HG03060 (cell line): Measurements from ENCODE around the gene RAB6D.
"Not testable (repeated sequence)": the region's sequence is repeated elsewhere in the genome, so short reads cannot be mapped to it uniquely, and the experiment has no call there.

ENCODE experiments used
- ATAC-seq: cut with Tn5 transposase; IDR thresholded peaks from one replicate; pipeline ENCODE4 v1.9.1; 2021; ENCODE audit warnings: low read depth, moderate number of reproducible peaks; ENCODE audit not compliant: unreplicated experiment

The RAB6D gene

GRCh38 chr2:131363703-131364186 is at the start of gene RAB6D:
Gene RAB6D (minus strand): TSS chr2:131364168. CDS start chr2:131363720, 448 bp downstream.
- ATAC-seq, result not testable (repeated sequence)

GRCh38 chr2:131413148-131413747 is 49.3 kb upstream of the RAB6D start:
- peak; percentile 74 for ATAC-seq

DNA sequence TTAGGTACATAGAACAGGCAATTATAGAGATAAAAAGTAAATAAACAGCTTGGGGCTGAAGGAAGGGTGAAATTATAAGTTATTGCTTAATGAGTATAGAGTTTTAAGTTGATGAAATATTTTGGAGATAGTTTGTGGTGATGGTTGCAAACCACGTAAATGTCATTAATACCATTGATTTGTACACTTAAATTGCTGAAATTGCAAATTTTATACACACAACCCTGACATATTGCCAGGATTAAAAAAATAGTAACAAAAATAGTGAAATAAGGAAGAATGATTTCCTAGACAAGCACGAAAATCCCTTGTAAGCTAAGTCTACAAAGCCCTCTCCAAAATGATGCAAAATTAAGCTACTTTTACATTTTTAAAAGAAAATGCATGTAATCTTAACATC is 46.2 kb upstream of the RAB6D start:
- ATAC-seq, result no peak

GRCh38 chr2:131408778-131409177 is 44.8 kb upstream of the RAB6D start:
- no peak for ATAC-seq

DNA sequence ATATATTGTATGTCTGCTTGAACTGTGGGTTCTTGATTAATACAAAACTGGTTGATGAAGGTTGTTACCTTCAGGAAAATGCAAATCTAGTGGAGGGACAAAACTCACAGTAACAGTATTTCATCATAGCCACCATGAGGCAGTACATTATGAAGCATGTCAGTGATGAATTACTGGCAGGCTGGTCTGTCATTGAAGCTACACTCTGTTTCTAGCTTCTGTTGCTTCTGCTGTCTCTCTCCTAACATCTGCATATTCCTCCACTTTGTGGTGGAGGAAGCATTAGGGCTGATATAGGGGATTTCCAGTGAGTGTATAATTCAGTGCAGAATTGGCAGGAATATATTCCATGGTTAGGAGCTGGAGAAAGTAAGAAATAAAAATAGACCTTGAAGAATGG is 44.2 kb upstream of the RAB6D start:
- no peak for ATAC-seq

GRCh38 chr2:131404753-131405152 is 40.8 kb upstream of the RAB6D start:
- ATAC-seq, result no peak

DNA sequence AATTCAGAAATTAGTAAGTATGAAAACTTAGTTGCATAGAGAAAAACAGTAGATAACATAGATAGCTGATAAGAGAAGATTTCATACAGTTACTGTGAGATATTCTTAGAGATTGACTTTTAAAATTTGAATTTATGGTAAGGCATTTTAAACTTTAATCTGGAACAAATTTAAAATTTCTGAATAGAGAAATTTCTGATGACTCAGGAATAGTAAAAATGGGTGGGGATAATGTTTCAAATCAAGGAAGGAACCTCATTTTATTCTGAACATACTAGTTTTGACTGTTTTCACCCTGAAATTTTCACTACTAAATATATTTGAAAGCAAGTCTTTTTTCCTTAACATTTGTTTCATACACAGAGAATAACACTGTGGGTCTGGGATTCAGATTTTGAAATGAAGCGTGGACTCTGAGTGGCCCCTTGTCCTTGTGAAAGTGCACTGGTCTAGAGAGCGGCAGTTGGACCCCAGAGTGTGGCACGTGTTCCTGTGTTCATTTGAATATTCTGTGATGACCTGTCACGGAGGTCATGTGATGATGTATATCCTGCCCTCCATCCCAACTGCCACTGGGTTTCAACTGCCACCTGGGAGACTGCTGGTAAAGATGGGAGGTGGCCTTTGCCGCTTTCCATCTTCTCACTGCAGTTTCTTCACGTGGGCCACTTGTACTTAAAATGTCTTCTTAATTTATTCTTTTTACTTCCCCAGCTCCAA is 38.5 kb upstream of the RAB6D start:
- no peak for ATAC-seq

- no peak for ATAC-seq
Measured at GRCh38 chr2:131400849-131401248, 36.9 kb upstream of the RAB6D start.

DNA sequence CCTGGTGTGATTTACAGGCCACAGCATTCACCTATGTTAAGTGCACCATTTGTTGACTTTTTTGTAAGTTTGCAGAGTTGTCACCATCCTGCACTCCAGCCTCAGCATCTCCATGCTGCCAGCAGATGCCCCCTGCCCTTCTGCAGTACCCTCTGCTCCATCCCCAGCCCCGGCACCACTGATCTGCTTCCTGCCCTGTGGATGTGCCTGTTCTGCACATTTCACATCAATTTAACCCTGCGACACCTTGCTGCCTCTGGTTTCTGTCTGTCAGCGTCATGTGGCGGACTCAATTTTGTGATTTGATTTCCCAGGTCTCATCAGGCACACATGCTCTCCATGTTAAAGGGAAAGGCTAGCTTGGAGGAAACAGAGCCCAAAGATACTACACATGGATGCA is 36.5 kb upstream of the RAB6D start:
- ATAC-seq, result not testable (repeated sequence)

DNA sequence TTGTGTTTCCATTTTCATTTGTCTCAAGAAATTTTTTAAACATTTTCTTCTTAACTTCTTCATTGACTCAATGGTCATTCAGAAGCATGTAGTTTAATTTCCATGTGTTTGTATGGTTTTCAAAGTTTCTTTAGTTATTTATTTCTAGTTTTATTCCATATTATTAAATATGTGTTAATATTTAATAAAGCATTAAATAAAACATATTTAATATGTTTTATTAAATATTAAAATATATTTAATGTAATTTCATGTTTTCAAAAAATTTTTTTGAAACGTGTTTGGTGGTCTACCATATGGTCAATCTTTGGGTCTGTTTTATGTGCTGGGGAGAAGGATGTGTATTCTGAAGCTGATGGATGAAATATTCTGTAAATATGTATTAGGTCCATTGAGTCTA is 32.2 kb upstream of the RAB6D start:
- ATAC-seq, result not testable (repeated sequence)

DNA sequence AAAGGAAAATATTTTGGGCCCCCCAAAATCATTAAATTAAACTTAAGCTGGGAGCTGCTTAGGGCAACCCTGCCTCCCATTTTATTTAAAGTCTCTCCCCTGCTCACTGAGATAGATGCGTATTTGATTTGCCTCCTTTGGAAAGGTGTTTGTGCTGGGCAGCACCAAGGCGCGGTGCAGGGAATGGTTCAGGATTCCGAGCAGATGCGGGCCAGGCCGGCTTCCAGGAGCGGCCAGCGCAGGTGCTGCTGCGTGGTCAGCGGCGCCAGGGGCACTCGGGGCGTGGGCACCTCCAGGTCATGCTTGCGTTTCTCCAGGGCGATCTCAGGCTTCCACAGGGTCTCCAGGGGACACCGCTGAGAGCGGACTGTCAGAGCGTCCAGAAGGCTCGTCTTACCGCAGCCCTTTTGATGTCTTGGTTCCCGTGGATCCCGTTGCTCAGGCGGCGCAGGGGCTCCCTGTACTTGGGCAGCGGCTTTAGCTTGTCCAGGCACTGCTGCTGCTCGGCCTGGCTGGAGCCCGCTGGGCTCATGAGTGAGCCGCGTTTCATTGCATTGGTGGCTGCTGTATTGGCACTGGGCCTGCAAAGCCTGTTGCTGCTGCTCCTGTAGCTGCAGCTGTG is 31.2 kb upstream of the RAB6D start:
- not testable (repeated sequence) for ATAC-seq

DNA sequence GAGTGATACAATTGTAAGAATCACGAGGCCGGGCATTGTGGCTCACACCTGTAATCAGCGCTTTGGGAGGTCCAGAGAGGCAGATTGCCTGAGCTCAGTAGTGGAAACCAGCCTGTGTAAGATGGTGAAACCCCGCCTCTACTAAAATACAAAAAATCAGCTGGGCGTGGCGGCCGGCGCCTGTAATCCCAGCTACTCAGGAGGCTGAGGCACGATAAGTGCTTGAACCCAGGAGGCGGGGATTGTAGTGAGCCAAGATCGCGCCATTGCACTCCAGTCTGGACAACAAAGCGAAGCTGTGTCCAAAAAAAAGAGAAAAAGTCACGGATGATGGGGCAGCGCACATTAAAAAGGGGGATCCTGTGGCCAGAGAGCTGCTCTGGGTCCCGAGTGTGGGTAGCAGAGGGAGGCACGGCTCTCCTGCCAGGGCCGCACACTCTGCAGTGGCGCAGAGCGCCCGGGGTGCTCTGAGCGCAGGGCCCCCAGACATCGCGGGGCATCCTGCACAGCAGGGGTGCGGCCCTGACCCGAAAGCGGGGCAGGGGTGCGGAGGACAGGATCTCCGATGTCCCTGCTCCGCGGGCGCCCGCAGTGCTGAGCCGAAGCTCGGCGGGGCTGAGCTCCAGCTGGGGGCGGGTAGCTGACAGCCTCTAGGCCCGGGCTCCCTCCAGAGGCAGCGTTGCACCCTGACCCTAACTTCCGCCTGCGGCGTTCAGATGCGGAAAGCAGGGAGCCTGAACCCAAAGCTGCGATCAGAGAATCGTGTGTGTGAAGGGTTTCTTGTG is 30.4 kb upstream of the RAB6D start:
- no peak for ATAC-seq

- ATAC-seq, result not testable (repeated sequence)
Measured at GRCh38 chr2:131391953-131392352, 28.0 kb upstream of the RAB6D start.

DNA sequence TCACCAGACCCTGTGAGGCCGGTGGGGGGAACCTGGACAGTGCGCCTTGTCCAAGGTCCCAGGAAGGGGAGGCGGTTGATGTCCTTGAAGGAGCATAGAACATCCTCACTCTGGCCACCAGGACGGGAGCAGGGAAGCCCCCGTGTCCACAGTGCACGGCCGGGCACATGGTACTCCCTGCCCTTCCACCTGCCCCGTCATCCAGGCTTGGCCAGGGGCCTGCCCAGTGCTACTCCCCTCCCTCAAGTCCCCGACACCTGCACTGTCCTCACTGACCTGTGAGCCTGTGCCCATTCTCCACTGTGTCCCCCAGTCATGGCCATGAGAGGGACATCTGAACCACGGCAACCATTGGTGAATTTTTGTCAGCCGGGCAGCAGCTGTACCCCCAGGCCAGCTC is 27.5 kb upstream of the RAB6D start:
- not testable (repeated sequence) for ATAC-seq

DNA sequence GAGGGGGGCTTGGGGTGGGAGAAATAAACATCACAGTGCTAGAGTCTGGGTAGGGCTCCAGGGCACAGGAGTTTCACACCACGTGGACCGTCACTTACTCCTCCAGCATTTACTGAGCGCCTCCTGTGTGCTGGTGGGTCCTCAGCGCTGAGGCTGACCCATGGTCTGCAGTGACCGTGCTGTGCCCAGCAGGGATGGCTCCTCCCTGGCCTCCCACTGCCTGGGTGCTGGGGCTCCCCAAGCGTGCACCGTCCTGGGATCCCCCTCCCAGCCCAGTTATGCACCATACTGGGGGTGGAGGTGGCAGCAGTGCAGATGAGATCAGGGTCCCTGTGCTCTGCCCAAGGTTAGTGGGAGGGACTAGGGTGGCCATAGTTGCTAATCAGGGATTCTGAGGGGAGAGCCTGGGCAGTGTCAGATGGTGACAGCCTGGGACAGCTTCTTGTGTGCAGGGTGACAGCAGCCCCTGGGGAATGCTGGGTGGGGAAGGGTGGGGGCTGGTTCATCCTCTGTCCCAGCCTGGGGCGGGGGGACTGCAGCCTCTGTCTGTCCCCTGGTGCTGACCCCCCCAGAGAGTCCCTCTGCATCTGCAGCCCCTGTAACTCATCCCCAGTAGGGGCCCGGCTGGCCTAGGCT is 26.6 kb upstream of the RAB6D start:
- not testable (repeated sequence) for ATAC-seq

DNA sequence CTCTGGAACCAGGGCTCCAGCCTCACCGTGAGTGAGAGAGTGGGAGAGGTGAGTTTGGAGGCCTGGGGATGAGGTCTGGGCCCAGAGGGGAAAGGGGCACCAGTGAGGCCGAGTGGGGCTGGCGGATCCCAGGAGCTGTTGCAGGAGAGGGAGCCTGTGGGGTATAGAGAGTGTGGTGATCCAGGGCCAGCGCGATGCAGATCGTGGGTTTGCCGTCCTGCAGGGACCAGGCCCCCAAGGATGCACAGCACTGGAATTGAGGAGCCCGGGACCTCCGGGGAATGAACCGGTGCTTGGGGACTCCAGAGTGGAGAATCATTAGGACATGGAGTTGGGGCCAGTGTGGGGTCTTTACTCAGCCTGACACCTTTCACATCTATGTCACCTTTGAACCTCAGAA is 25.7 kb upstream of the RAB6D start:
- no peak for ATAC-seq

GRCh38 chr2:131388834-131389233 is 24.9 kb upstream of the RAB6D start:
- ATAC-seq, result not testable (repeated sequence)

GRCh38 chr2:131373111-131373510 is 9.1 kb upstream of the RAB6D start:
- not testable (repeated sequence) for ATAC-seq

- ATAC-seq, result no peak
Measured at GRCh38 chr2:131369954-131370353, 6.0 kb upstream of the RAB6D start.

DNA sequence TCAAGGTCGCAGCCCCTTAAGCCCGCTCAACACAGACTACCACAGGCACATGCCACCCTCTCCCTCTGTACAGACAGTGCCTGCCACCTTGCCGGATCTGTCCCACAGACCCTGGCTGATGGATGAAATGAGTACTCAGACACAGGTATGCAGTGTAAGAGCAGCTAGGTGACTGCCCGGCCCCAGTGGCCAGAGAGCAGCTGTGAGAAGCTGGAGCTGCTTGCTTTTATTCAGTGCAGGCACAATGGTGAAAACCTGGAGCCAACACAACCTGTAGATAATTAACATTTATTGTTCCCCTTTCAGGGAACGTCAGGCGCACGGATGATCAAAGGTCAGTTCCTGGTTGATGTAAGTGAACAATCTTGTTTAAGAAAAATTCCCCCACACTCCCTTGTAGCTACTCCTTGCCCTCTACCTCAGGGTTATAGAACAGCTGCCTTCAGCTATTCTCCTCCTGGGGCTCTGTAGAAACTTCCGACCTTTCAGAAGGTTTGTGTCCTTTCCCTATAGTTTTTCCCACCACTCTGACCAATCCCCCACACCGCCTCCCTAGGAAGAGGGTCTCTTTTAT is 4.6 kb upstream of the RAB6D start:
- not testable (repeated sequence) for ATAC-seq
